SJCRH30 (cell line): ENCODE results near the gene MPPED1. TPM values are rescaled to one million over a fixed set of nuclear protein-coding genes. Genes with fewer than 3 reads are reported as not detected.

Experiments used
- DNase-seq, 2 experiments: peaks; one replicate each; pipeline ENCODE4 v3.0.0-alpha.2; 2015 to 2020
- H3K27ac ChIP-seq: fragments of 250-450 bp; sonication (Bioruptor Pico); 2 replicates; pipeline ENCODE4 v1.5.1; 2020; ENCODE audit warnings: mild to moderate bottlenecking, moderate library complexity
- H3K27me3 ChIP-seq: fragments of 250-450 bp; sonication (Bioruptor Pico); 2 replicates; pipeline ENCODE4 v1.5.1; 2020; ENCODE audit warnings: mild to moderate bottlenecking, moderate library complexity
- H3K36me3 ChIP-seq: fragments of 250-450 bp; sonication (Bioruptor Pico); 2 replicates; pipeline ENCODE4 v1.5.1; 2020; ENCODE audit warnings: mild to moderate bottlenecking, moderate library complexity
- H3K4me1 ChIP-seq: fragments of 250-450 bp; sonication (Bioruptor Pico); 2 replicates; pipeline ENCODE4 v1.5.1; 2020; ENCODE audit warnings: mild to moderate bottlenecking, moderate library complexity
- H3K4me3 ChIP-seq: fragments of 250-450 bp; sonication (Bioruptor Pico); 2 replicates; pipeline ENCODE4 v1.5.1; 2020; ENCODE audit warnings: mild to moderate bottlenecking, moderate library complexity
- H3K9me3 ChIP-seq: fragments of 250-450 bp; sonication (Bioruptor Pico); replicated peaks from 2 replicates; pipeline ENCODE4 v1.5.1; 2020; ENCODE audit warnings: mild to moderate bottlenecking, moderate library complexity
- total RNA-seq: library from RNA; depleted of rRNA; stranded (reverse); fragments of >200 nt; shearing (Covaris generic); gene quantifications from 2 replicates; pipeline ENCODE4 v1.2.3, GENCODE V29; 2014; rRNA removed

Gene MPPED1
- total RNA-seq, 1 experiment from 2014 or later: not detected

DNA sequence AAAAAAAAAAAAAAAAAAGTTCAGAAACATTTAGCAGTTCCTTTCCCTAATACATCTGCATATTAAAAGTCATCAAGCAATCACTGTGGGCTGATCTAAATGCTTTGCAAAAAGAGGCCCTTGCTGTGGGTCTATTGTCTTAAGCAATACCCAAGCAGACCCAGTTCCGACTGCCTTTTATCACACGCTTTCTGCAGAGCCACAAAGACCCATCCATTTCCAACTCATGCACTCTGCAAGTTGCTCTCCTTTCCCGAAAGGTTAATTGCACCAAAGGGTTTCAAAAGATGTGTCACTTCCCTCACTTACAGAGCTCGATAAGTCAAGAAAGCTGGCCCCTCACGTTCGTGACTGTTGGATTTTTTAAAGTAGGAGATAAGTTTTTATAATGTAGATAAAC lies 138.9 kb downstream of the MPPED1 start:
- Histone ChIP-seq H3K27me3 (0 out of 2 replicates have a peak, but pooled peaks cover 4% of the 10 kb centered on the region), H3K9me3 (no peaks in the 10 kb centered on the region), H3K4me3 (no peak overlapping the region), H3K4me1 (no peaks in the 10 kb centered on the region), H3K27ac (no peak overlapping the region), H3K36me3 (no peaks in the 10 kb centered on the region)
- DNase-seq: no peak

DNA sequence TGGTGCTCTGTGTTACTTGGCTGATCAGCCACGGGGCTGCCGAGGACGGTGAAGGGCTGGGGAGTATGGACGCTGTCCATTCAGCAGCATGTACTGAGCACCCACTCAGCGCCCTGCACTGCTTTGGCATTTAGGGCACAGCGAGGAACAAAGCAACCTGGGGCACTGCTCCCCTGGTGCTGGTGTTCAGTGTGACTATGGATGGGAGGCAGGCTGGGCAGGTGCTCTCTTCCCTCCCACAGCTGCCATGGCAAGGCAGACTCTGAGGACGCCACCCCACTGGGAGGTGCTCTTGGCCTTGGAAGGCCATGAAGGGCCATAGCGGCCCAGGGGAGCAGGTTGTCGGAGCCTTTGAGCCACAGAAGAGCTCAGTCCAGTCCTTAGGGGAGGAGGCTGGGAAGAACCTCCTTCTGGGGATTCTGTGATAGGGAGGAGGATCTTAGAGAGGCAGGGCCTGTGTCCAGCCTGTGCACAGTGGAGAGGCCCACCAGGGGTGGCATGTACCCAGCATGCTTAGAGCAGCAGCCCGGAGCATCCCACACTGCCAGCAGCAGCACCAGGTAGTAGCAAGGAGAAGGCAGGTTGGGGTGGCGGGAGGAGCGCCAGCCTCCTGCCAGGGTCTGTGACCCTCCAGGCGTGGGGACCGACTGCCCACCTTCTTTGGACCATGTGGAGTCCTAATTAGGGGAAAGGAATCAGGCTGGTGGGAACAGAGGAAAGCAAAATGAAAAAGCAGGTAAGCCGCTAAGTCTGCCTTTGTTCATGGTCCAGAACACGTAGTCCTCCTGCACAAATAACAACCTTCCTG lies 141.8 kb downstream of the MPPED1 start:
- DNase-seq: no peak
- Histone ChIP-seq H3K4me3 (no peak overlapping the region), H3K36me3 (no peaks in the 10 kb centered on the region), H3K4me1 (no peaks in the 10 kb centered on the region), H3K9me3 (no peaks in the 10 kb centered on the region), H3K27ac (no peak overlapping the region), H3K27me3 (0 out of 2 replicates have a peak, but pooled peaks cover 3% of the 10 kb centered on the region)

DNA sequence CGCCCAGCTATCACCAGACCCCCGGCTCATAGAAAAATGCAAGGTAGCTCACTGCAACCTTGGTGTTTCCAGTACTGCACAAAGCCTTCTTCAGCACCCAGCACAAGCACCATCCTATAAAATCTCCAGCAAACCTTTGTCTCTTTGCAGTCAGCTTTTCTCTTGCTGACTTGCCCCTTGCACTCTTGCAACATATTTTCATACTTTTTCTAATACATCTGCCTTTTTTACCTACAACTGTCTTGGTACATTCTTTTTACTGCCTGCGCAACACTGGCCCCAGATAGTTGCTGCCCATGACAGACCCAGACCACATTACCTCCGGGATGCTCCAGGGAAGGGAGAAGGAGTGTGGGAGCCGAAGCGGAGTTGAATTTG lies 142.4 kb downstream of the MPPED1 start:
- DNase-seq: no peak
- Histone ChIP-seq H3K27ac (no peak overlapping the region), H3K36me3 (no peaks in the 10 kb centered on the region), H3K27me3 (no peaks in the 10 kb centered on the region), H3K9me3 (no peaks in the 10 kb centered on the region), H3K4me1 (no peaks in the 10 kb centered on the region), H3K4me3 (no peak overlapping the region)

DNA sequence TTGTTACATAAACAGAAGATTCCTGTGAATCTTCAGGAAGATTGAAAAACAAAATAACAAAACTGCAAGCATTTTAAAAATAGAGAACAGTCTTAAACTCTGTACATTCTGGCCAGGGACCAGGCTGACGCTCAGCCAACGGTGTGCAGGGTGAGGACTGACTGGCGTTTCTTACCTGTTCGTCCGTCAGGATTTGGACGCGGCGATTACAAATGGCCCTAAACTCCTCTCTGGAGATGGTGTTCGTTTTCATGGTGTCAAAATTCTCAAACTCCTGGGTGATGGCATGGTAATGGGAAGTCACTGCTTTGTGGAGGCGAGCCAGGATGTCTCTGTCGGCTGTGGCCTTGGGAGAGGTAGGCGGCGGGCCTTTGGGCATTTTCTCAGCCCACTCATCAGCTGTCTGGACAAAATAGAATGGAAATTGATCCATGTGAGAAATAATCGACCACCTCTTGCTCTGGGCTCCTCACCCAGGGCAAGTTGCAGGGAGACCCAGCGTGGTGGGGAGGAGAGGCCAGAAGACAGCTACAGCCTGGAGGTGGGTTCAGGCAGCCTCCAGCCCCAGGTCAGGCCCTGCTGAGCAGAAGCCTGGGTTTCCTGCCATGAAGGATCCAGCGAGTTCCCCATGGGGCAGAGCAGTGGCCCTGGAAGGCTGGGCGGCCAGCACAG lies 143.0 kb downstream of the MPPED1 start:
- Histone ChIP-seq H3K27me3 (no peaks in the 10 kb centered on the region), H3K36me3 (no peaks in the 10 kb centered on the region), H3K9me3 (no peaks in the 10 kb centered on the region), H3K27ac (no peak overlapping the region), H3K4me1 (no peaks in the 10 kb centered on the region), H3K4me3 (no peak overlapping the region)
- no peak for DNase-seq

DNA sequence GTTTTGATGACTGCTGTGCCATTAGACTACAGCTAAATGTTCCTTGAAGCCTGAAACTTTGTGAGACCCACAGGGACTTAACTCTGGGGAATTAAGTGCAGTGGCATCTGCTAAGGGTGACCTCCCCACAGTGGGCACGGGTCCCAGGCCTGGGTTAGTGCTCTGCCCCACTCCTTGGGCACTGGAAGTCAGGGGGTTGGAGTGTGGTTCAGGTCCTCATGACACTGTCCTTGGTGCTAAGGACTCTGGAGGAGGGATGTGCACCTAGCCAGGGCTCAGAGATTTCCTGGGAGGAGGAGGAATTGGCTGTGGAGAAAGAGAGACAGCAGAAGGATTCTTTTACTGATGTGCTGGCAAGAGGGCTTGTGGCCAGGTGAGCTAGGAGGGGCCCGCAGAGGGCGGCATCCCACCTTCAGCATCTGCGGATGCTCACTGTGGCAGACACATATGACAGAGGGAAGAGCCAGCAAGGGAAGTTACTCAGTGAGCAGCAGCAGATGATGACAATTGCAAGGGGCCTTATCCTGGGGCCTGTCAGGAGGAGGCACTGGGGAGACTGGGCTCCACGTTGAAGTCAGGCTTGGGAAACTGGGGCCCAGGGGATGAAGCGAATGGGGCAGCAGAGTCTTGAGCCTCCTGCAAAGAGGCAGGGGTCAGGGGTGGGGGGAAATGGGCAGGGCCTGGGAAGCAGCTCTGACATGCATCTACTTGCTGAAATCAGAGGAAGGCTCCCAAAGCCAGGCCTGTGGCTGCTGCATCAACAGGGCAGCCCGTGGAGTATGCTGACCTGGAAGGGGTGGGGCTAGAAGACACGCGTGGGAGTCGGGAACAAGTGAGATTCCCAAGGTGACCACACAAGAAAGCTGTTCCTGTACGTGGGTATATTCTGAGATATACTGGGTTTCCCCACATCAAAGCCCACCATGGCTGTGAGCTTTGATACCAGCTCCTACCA lies 144.0 kb downstream of the MPPED1 start:
- DNase-seq: no peak

More for the DNA sequence above, 144.0 kb downstream of the MPPED1 start:
- Histone ChIP-seq H3K36me3 (no peaks in the 10 kb centered on the region), H3K4me3 (no peak overlapping the region), H3K27me3 (no peaks in the 10 kb centered on the region), H3K4me1 (no peaks in the 10 kb centered on the region), H3K27ac (no peak overlapping the region), H3K9me3 (no peaks in the 10 kb centered on the region)

Other genes with a start within 250 kb of the MPPED1 start
- 70.3 and 76.6 TPM in 2 replicates for gene TTLL12, start 224.9 kb upstream of the MPPED1 start, total RNA-seq
- gene SCUBE1, start 68.6 kb upstream of the MPPED1 start, total RNA-seq: 11.0 and 13.7 TPM in 2 replicates